Hematopoietic multipotent progenitor cell treated with erythropoietin and hydrocortisone succinate and interleukin-3 and kit ligand, for 17 days (in vitro differentiated cells): ENCODE results near the gene TMEM267.
"Not testable (repeated sequence)": the region's sequence is repeated elsewhere in the genome, so short reads cannot be mapped to it uniquely, and the experiment has no call there.

Source experiments
- DNase-seq: peaks from one replicate; pipeline ENCODE4 v3.0.0-alpha.2; 2015; ENCODE audit warnings: low spot score

The TMEM267 gene

GRCh38 chr5:43409809-43410271 is 73.8 kb downstream of the TMEM267 start:
- no peak for DNase-seq

- DNase-seq, result not testable (repeated sequence)
Measured at GRCh38 chr5:43402524-43403066, 81.1 kb downstream of the TMEM267 start.

GRCh38 chr5:43401827-43402226 is 81.8 kb downstream of the TMEM267 start:
- no peak for DNase-seq

GRCh38 chr5:43400082-43400481 is 83.6 kb downstream of the TMEM267 start:
- no peak for DNase-seq

- DNase-seq, result peak; percentile 17
Measured at GRCh38 chr5:43396762-43397304, 86.8 kb downstream of the TMEM267 start.
